ENCODE measurements around the gene CGB7.

CGB7 gene

GRCh38 chr19:49016067-49016839 lies 41.3 kb downstream of the CGB7 start:
- Mint-ChIP-seq H3K4me1 (peaks cover 11% of the 10 kb centered on the region), H3K9me3 (no peaks in the 10 kb centered on the region), H3K4me3 (no peak overlapping the region), H3K36me3 (peaks cover 4% of the 10 kb centered on the region), H3K27ac (no peak overlapping the region), H3K27me3 (no peaks in the 10 kb centered on the region)

DNA sequence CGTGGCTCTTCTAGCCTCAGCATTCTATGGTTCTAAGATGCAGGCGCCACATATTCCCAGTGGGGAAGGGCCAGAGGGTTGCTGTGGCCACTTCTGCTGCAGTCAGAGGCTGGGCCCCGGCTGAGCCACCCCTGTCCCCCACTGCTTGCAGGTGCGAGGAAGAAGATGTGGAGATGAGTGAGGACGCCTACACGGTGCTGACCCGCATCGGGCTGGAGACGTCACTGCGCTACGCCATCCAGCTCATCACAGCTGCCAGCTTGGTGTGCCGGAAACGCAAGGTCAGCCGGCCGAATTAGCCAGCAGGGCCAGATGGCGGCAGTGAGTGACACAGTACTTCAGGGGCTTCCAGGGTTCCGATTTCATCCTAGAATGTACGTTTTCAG lies 42.7 kb downstream of the CGB7 start:
- Mint-ChIP-seq H3K4me3 (no peak overlapping the region), H3K27me3 (no peaks in the 10 kb centered on the region), H3K36me3 (peaks cover 6% of the 10 kb centered on the region), H3K4me1 (peaks cover 6% of the 10 kb centered on the region), H3K27ac (no peak overlapping the region), H3K9me3 (no peaks in the 10 kb centered on the region)

- peaks cover 6% of the 10 kb centered on the region for H3K36me3 Mint-ChIP-seq
- no peak overlapping the region for H3K27ac Mint-ChIP-seq
- H3K4me3 Mint-ChIP-seq = no peak overlapping the region
- no peaks in the 10 kb centered on the region for H3K27me3 Mint-ChIP-seq
- no peaks in the 10 kb centered on the region for H3K9me3 Mint-ChIP-seq
- peaks cover 5% of the 10 kb centered on the region for H3K4me1 Mint-ChIP-seq
Observed at GRCh38 chr19:49014123-49014869, 43.3 kb downstream of the CGB7 start.

DNA sequence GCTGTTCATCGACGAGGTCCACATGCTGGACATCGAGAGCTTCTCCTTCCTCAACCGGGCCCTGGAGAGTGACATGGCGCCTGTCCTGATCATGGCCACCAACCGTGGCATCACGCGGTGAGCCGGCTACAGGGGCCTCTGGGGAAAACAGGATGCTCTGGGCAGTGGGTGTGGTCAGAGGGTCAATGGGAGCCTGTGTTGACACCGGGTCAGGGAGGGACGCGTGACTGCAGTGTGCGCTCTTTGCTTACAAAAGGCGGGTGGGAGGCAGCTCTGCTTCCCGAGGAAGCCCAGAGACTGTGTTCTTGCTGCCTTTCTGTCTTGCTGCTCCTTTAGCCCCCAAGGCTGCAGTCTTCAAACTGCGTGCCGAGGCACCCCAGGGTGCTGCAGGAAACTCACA lies 46.4 kb downstream of the CGB7 start:
- H3K27ac Mint-ChIP-seq = no peak overlapping the region
- no peaks in the 10 kb centered on the region for H3K9me3 Mint-ChIP-seq
- no peaks in the 10 kb centered on the region for H3K27me3 Mint-ChIP-seq
- no peaks in the 10 kb centered on the region for H3K4me1 Mint-ChIP-seq
- no peak overlapping the region for H3K4me3 Mint-ChIP-seq
- H3K36me3 Mint-ChIP-seq = peaks cover 6% of the 10 kb centered on the region

- no peak overlapping the region for H3K4me3 Mint-ChIP-seq
- no peaks in the 10 kb centered on the region for H3K9me3 Mint-ChIP-seq
- no peaks in the 10 kb centered on the region for H3K4me1 Mint-ChIP-seq
- H3K27ac Mint-ChIP-seq = no peak overlapping the region
- H3K27me3 Mint-ChIP-seq = no peaks in the 10 kb centered on the region
- peaks cover 4% of the 10 kb centered on the region for H3K36me3 Mint-ChIP-seq
Observed at GRCh38 chr19:49010453-49010852, 47.1 kb downstream of the CGB7 start.

DNA sequence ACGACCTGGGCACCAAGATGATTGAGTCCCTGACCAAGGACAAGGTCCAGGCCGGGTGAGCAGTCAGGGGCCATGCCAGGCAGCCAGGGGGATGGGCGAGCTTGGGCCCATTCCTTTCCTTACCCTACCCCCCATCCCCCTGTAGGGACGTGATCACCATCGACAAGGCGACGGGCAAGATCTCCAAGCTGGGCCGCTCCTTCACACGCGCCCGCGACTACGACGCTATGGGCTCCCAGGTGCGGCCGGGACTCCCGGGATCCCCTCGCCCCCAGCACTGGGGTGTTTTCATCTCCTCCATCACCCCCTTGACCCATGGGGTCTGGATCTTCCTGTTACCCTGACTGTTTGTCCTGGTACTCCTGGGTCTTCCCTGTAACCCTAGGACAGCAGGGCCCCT lies 47.7 kb downstream of the CGB7 start:
- Mint-ChIP-seq H3K4me3 (no peak overlapping the region), H3K36me3 (peaks cover 4% of the 10 kb centered on the region), H3K27ac (no peak overlapping the region), H3K27me3 (no peaks in the 10 kb centered on the region), H3K4me1 (no peaks in the 10 kb centered on the region), H3K9me3 (no peaks in the 10 kb centered on the region)

- Mint-ChIP-seq H3K4me3 (no peak overlapping the region), H3K27ac (no peak overlapping the region), H3K36me3 (peaks cover 2% of the 10 kb centered on the region)
Observed at GRCh38 chr19:49006905-49007304, 50.6 kb downstream of the CGB7 start.

DNA sequence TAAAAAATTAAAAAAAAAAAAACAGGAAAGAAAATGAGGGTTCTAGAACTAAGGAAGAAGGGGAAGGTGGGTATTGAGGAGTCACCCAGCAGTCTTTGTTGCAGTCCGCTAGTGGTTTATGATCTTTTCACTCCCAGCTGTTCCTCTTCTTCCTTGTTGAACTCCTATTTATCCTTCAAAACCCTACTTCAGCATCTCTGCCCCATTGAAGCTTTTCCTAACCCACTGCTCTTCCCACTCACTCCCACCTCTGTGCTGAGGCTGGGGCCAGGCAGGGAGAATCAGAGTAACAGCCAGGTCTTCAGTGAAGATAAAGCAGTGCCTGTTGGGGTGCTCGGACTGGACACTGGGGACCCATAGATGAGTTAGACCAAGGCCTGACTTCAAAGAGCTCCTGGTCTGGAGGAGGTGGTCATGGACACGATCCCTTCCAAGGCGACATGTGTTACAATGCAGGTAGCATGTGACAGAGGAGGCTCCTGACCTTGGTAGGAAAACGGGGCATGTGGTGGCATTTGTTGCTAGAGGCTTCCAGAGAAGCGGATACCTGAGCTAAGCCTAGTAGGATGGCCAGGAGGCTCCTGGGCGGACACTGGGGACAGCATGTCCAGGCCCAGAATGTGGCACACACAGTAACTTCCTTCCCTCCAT lies 52.5 kb downstream of the CGB7 start:
- H3K9me3 Mint-ChIP-seq = no peaks in the 10 kb centered on the region
- no peaks in the 10 kb centered on the region for H3K27me3 Mint-ChIP-seq
- H3K36me3 Mint-ChIP-seq = no peaks in the 10 kb centered on the region
- no peaks in the 10 kb centered on the region for H3K4me1 Mint-ChIP-seq
- H3K27ac Mint-ChIP-seq = no peak overlapping the region
- no peak overlapping the region for H3K4me3 Mint-ChIP-seq

More at GRCh38 chr19:49006905-49007304, 50.6 kb downstream of the CGB7 start:
- no peaks in the 10 kb centered on the region for H3K9me3 Mint-ChIP-seq
- no peaks in the 10 kb centered on the region for H3K27me3 Mint-ChIP-seq
- no peaks in the 10 kb centered on the region for H3K4me1 Mint-ChIP-seq

All from activated naive CD4-positive, alpha-beta T cell treated with anti-CD3 and anti-CD28 coated beads, Interleukin-2, amount 50 U/mL, for 24 hours (primary cell).